HK-2 (cell line): Measurements from ENCODE around the gene PLEKHG7.

ENCODE experiments used
- DNase-seq: peaks from one replicate; pipeline ENCODE4 v3.0.0-alpha.2; 2018; ENCODE audit not compliant: unreplicated experiment

The PLEKHG7 gene

GRCh38 chr12:92715625-92716024 is 12.8 kb downstream of the PLEKHG7 start:
- DNase-seq, result no peak

DNA sequence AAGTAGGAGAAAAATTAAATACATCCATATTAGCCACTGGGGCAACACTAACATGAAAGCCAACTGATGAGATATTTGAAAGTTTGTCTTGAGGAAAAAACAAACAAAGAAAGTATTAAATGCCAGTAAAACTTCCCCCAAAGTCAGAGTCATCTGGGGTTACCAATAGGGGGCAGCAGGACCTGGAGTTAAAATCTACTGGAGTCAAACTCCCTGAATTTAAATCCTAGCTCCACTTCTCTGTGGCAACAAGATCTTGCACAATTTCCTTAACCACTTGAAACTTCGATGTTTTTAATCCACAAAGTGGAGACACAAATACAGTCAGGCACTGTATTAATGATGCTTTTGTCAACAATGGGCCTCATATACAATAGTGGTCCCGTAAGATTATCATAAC is 14.4 kb downstream of the PLEKHG7 start:
- DNase-seq, result no peak

DNA sequence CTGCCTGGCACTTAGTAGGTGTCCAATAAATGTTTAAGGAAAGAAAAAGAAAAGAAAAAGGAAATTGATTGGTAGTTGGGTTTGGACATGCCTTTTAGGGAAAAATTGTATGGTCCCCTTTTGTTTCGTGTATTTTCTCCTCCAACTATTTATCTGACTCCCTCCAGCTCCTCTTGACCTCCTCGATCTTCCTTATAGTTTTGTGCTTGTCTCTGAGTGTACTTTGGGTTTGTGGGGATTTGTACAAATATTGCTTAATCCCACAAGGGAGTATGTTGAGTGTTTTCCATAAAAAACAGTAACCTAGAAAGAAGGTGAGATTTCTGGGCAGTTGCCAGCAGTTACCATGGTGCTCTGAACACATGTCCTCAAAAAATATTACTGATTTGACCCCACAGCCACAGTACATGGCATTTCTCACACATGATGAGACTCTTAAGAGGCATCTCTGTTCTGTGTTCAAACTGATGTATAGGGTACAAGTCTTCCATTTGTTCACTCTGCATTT is 15.7 kb downstream of the PLEKHG7 start:
- no peak for DNase-seq

DNA sequence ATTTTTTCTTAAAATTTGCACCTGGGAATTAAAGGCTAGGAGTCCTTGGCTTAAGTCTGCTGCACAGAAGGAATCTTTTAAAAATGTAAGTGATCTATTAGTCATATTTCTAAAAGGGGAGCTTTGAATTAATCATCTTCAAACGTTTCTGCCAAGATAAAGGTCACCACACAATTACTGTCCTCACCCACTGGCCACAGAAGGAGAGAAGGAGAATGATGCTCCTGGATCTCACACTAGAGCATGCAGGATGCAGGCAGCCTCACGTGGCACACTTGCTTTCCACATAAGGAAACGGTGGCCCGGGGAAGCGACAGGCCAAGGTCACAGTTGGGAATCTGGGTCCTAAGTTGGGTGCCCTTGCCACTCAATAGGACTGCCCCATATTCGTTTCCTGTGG is 16.9 kb downstream of the PLEKHG7 start:
- DNase-seq, result no peak

DNA sequence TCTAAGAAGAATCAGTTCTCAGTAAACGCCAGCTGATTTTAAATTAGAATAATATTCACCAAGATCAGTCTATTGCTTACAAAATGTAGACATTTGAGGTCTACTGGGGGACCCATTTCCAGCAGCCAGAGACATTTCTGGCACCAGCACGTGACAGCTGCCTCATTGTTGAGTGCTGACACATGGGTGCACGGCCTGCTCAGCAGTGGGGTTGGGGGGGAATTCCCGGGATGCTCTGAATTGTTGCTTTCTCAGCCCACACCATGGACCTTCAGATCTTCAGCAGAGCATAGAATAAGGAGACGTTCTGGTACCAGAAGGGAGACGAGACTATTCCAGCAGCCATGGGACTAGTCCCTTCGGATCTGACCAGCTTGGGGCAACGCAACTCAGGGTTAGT is 18.3 kb downstream of the PLEKHG7 start:
- DNase-seq, result peak; percentile 38

DNA sequence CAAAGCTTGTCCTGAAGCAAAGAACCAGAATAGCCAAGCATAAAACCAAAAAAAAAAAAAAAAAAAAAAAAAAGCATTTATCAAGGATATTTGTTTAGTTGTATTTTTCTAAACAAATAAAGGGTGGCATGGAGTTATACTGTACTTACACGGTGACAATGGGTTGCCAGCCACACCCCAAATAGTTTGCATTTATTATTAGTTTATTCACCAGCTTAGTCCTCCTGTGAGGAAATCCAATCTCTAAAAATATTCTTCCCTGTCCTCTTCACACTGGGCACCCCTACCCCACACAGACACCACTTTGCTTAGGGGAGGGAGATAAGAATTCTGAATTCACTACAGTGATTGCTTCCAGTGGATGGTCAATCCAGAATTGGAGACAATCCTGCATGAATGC is 18.9 kb downstream of the PLEKHG7 start:
- DNase-seq, result no peak

DNA sequence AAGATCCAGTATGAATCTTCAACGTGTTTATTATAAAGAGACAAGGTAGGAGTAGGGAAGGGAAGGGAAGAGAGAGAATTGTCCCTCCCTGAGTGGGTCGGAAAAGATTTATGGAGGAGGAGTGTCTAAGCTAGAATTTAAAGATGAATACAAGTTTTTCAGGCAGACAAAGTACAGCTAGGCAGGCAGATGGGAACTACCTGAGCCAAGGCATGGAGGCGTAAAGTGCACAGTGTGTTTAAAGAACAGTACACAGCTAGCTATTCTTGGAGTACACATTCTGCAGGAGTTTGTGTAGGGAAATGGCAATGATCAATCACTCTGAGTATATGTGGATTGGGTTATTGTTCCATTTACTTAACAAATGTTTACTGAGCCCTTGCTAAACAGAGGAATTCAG is 20.1 kb downstream of the PLEKHG7 start:
- no peak for DNase-seq

DNA sequence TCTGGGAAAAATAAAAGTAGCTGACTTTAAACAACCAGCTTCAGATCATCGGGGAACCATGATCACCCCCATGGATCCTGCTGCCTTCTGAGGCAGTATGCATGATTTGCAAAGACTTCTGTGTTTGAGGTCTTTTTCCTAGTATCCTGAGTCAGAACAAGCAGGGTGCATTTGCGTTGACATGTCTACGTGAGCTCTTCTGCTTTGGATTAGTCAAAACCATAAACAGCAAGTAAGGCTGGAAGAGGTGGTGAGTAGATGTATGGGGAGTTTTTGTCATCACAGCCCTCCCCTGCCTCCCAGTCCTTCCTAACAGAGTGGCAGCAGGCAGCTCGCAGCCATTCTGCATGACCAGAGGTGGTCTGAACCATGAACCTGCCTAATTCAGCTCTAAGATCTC is 24.1 kb downstream of the PLEKHG7 start:
- DNase-seq, result no peak

DNA sequence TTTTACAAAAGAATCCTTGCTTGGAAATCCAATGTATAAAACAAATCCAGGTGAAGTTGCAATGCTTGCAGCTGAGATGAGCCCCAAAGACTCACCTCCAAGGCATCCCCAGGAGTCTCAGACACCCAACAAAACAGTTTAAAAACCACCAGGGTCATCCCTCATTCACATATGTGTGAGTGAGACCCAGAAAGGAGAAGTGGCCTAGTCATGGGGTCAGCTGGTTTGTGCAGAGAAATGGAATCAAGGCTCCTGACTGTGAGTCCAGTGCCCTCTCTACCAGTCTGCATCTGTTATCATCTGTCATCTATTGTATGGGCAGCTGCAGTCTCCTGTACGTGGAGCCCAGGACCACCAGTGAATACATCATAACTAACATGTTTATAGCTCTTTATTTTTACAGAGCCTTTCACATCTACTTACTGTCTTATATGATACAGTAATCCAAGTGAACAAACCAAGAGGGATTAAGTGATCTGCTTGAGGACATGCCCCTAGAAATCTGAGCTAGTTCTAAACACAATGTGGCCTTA is 27.1 kb downstream of the PLEKHG7 start:
- no peak for DNase-seq

DNA sequence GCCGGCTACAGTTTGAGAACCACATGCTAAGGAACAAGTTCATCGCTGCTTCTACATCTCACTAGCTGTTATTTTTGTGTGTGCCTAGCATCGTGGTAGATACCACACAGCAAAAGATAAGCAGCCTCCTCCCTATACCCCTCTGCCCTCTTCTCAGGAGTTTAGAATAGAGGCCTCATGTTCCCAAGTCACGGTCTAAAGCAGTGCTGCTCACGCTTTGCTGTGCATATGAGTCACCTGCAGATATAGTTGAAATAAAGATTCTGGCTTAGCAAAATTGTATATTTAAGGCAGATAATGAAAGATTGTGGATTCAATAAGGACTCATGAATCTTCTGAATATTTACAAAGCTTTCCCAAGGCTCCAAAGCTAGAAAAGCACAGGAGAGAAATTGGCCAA is 28.0 kb downstream of the PLEKHG7 start:
- no peak for DNase-seq

DNA sequence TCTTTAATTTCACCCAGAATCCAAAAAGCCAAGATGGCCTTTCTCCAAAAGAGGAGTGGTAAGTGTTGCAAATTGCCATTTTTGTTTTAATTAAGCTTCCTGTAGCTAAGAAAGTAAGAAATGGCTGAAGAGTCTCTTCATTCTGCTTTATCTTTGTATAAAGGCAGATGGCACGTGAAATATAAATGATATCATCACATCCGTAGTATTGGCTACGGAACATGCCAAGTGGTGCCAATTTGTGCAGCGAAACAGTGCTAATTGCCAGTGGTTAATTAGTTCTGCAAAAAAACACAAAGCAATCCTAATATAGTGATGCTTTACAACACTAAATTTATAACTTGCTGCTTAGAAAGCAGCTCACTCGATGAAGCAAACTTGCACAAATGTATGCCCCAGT is 29.4 kb downstream of the PLEKHG7 start:
- no peak for DNase-seq

DNA sequence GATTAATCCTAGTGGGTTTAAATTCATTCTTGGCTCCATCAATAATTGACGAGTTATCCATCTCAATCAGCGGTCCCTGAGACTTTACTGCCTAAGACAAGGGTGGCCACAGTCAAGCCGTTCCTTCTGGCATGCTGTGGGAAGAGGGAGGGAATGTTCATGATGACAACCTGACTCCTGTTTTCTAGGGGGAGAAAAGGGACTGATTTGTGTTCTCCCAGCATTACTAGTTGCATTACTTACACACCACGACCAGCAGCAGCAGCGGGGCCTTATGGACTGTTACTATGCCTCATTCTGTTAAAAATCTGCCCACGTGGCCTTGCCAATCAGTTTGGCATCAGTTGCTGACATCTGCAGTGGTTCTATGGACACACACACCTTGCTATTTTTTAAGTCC is 29.9 kb downstream of the PLEKHG7 start:
- no peak for DNase-seq

DNA sequence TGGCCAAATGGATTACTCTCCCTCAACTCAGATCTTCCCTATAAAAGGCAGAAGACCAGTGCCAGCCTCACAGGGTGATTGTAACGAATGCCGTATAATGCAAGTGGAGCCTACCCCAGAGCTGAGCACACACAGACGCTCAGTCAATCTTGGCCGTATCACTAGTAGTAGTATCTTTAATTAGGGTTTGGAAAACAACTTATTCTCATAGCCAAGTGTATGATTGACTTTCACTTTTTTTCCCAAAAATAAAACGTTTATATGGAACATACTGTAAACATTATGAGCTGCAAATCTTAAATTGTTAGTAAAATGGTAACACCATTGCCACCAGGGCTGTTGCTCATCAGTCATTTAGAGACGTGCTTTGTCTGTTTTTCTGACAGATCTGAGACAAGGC is 30.4 kb downstream of the PLEKHG7 start:
- no peak for DNase-seq

DNA sequence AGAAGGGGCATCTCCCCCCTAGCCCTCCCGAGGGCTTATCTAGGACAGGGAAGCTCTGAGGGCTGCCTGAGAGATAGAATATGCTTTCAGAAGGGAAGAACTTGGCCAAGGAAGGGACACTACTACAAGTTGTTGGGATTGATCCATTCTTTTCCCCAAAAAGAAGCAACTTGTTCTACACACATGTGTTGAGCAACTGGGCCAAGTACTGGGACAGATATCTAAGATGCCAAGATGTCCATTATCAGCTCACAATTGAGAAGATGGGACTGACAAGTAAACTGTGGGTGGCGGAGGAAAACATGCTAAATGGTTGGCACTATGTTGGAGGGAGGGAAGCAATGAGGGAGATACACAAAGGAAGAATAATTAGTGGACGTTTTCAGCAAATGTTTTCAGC is 30.9 kb downstream of the PLEKHG7 start:
- DNase-seq, result no peak

- DNase-seq, result no peak
These were observed 32.4 kb downstream of the PLEKHG7 start for GRCh38 chr12:92735131-92735721.

- DNase-seq, result no peak
These were observed 33.8 kb downstream of the PLEKHG7 start for GRCh38 chr12:92736605-92737004.

- no peak for DNase-seq
These were observed 35.4 kb downstream of the PLEKHG7 start for GRCh38 chr12:92737855-92738850.

- DNase-seq, result no peak
These were observed 36.3 kb downstream of the PLEKHG7 start for GRCh38 chr12:92739113-92739512.

- DNase-seq, result no peak
These were observed 37.6 kb downstream of the PLEKHG7 start for GRCh38 chr12:92740411-92740810.

- no peak for DNase-seq
These were observed 40.2 kb downstream of the PLEKHG7 start for GRCh38 chr12:92743026-92743425.

GRCh38 chr12:92745856-92746550 is 43.2 kb downstream of the PLEKHG7 start:
- peak; percentile 66 for DNase-seq

GRCh38 chr12:92747151-92747550 is 44.4 kb downstream of the PLEKHG7 start:
- DNase-seq, result no peak
